Motor neuron (in vitro differentiated cells): ENCODE data around the gene CDK5. TPM values are rescaled to one million over a fixed set of nuclear protein-coding genes. Genes with fewer than 3 reads are reported as not detected.
"Not testable (repeated sequence)": the region's sequence is repeated elsewhere in the genome, so short reads cannot be mapped to it uniquely, and the experiment has no call there.

Source experiments
- ATAC-seq, 8 experiments: fragments of 200-7000 bp; cut with Tn5 transposase; replicated peaks in 6 of 8; 2 replicates each; pipeline ENCODE4 v1.8.0; 2021; ENCODE audit warnings: mild to moderate bottlenecking in 8 of 8, moderate library complexity in 8 of 8
- H3K27ac ChIP-seq, 2 donors: fragments of 250-450 bp; sonication (Bioruptor Pico); 2 replicates each; pipeline ENCODE4 v1.9.0; 2021; ENCODE audit warnings: antibody characterized with exemption in 2 of 2, mild to moderate bottlenecking in 2 of 2, moderate library complexity in 1 of 2
- H3K4me1 ChIP-seq, 2 donors: fragments of 250-450 bp; sonication (Bioruptor Pico); replicated peaks in 1 of 2; 2 replicates each; pipeline ENCODE4 v1.6.1; 2021; ENCODE audit warnings: antibody characterized with exemption in 2 of 2, mild to moderate bottlenecking in 2 of 2, moderate library complexity in 1 of 2
- H3K4me3 ChIP-seq, 5 donors: fragments of 250-450 bp; sonication (Bioruptor Pico); 2 replicates each; pipeline ENCODE4 v1.9.0; 2021; ENCODE audit warnings: antibody characterized with exemption in 5 of 5, mild to moderate bottlenecking in 5 of 5, moderate library complexity in 4 of 5
- WGBS, 10 experiments: fragments of 450-650 bp; shearing (Covaris generic); methylation state at CpG; one replicate each; pipeline ENCODE4 v1.0.0; 2022; 5-methylcytosine and 5-hydroxymethylcytosine counted together
- in situ Hi-C, 9 experiments: fragments of 400-800 bp; cut with MboI; loops; one replicate each; pipeline ENCODE4 v1.15.0; 2021; ENCODE audit warnings: low sequenced_read_pairs in 9 of 9, low pct_unique_long_range_greater_than_20kb in 2 of 9; ENCODE audit not compliant: unreplicated experiment in 9 of 9
- total RNA-seq, 8 experiments: library from RNA; unstranded; fragments of 300-600 nt; gene quantifications; 2 replicates each; pipeline versions ENCODE4 v1.2.3 to v1.2.4, GENCODE V29; 2022

CDK5 gene
- total RNA-seq, 8 experiments from 2014 or later = 18.7 to 28.6 (median 22.3) TPM

- 54 to 100% (median 87%) methylated on average over 1 to 4 of the region's 6 CpGs; no CpG with 5 or more reads in 2 of the 10 experiments for WGBS, 10 experiments
- no peak for ATAC-seq
- in situ Hi-C loops = no loop called here
- peak overlapping the region in 1 of 5 donors; percentile 54 for H3K4me3 ChIP-seq
- peaks cover 23 to 24% of the 10 kb centered on the region in 2 donors for H3K4me1 ChIP-seq
- H3K27ac ChIP-seq = no peak overlapping the region
Measured at GRCh38 chr7:151056283-151056665, 1.4 kb downstream of the CDK5 start.

- no peak overlapping the region for H3K4me3 ChIP-seq
- H3K27ac ChIP-seq = no peak overlapping the region
- H3K4me1 ChIP-seq = peaks cover 9 to 11% of the 10 kb centered on the region in 2 donors
- no peak for ATAC-seq
- in situ Hi-C loops = no loop called here
- WGBS, 10 experiments = 58 to 96% methylated on average over 2 to 4 of the region's 8 CpGs; no CpG with 5 or more reads in 8 of the 10 experiments
Measured at GRCh38 chr7:151053751-151054150, 3.9 kb downstream of the CDK5 start.

- H3K4me1 ChIP-seq = peaks cover 5 to 7% of the 10 kb centered on the region in 2 donors
- in situ Hi-C loops = no loop called here
- H3K27ac ChIP-seq = no peak overlapping the region
- WGBS, 10 experiments = 75 to 100% (median 80%) methylated on average over 1 to 4 of the region's 4 CpGs; no CpG with 5 or more reads in 7 of the 10 experiments
- ATAC-seq = no peak
- H3K4me3 ChIP-seq = no peak overlapping the region
Measured at GRCh38 chr7:151053096-151053495, 4.6 kb downstream of the CDK5 start.

- Histone ChIP-seq H3K4me1 (no peaks in the 10 kb centered on the region), H3K4me3 (peak overlapping the region in 2 of 5 donors; percentile 13 to 16), H3K27ac (no peak overlapping the region)
- in situ Hi-C loops = no loop called here
- WGBS, 10 experiments = 7% methylated on average over 8 of the region's 50 CpGs; no CpG with 5 or more reads in 9 of the 10 experiments
- peak; percentile 60 to 88 (median 80) for ATAC-seq
Measured at GRCh38 chr7:151051108-151051507, 6.6 kb downstream of the CDK5 start.

GRCh38 chr7:151048911-151049463, 8.7 kb downstream of the CDK5 start:
- no peak overlapping the region for H3K27ac ChIP-seq
- in situ Hi-C loops = no loop called here
- WGBS, 10 experiments = 85% methylated on average over 4 of the region's 38 CpGs; no CpG with 5 or more reads in 9 of the 10 experiments
- no peaks in the 10 kb centered on the region for H3K4me1 ChIP-seq
- ATAC-seq = no peak
- H3K4me3 ChIP-seq = no peak overlapping the region

- WGBS, 10 experiments = 48 to 93% (median 74%) methylated on average over 1 to 4 of the region's 22 CpGs; no CpG with 5 or more reads in 4 of the 10 experiments
Measured at GRCh38 chr7:151047976-151048815, 9.5 kb downstream of the CDK5 start, which contains the start of gene ASIC3. ASIC3 (plus strand) TSS chr7:151048531; CDS start chr7:151048886, 355 bp downstream.

GRCh38 chr7:151046603-151047573, 10.8 kb downstream of the CDK5 start:
- peak in 6 of 8 experiments; percentile 35 to 67 (median 46) for ATAC-seq
- 18 to 93% (median 53%) methylated on average over 1 to 9 of the region's 14 CpGs; no CpG with 5 or more reads in 2 of the 10 experiments for WGBS, 10 experiments
- Histone ChIP-seq H3K4me1 (no peaks in the 10 kb centered on the region), H3K4me3 (no peak overlapping the region), H3K27ac (no peak overlapping the region)
- in situ Hi-C loops = no loop called here

More at GRCh38 chr7:151047976-151048815, 9.5 kb downstream of the CDK5 start, which contains the start of gene ASIC3:
- in situ Hi-C loops = no loop called here
- Histone ChIP-seq H3K4me1 (no peaks in the 10 kb centered on the region), H3K4me3 (no peak within 1 kb of the TSS), H3K27ac (no peak within 1 kb of the TSS)
- ATAC-seq = no peak

GRCh38 chr7:151045967-151046366, 11.7 kb downstream of the CDK5 start:
- Histone ChIP-seq H3K4me3 (no peak overlapping the region), H3K4me1 (no peaks in the 10 kb centered on the region), H3K27ac (no peak overlapping the region)
- in situ Hi-C loops = no loop called here
- 72 to 90% methylated on average over 2 to 4 of the region's 9 CpGs; no CpG with 5 or more reads in 8 of the 10 experiments for WGBS, 10 experiments
- ATAC-seq = no peak

GRCh38 chr7:151045262-151045661, 12.4 kb downstream of the CDK5 start:
- in situ Hi-C loops = no loop called here
- 60 to 100% (median 92%) methylated on average over 1 to 2 of the region's 11 CpGs; no CpG with 5 or more reads in 7 of the 10 experiments for WGBS, 10 experiments
- Histone ChIP-seq H3K4me3 (no peak overlapping the region), H3K27ac (no peak overlapping the region), H3K4me1 (no peaks in the 10 kb centered on the region)
- peak in 2 of 8 experiments; percentile 12 to 18 for ATAC-seq

GRCh38 chr7:151043959-151044358, 13.7 kb downstream of the CDK5 start:
- Histone ChIP-seq H3K4me1 (peaks cover 0 to 8% of the 10 kb centered on the region in 2 donors), H3K27ac (no peak overlapping the region), H3K4me3 (no peak overlapping the region)
- in situ Hi-C loops = no loop called here
- 80 to 100% (median 91%) methylated on average over 1 to 11 of the region's 20 CpGs; no CpG with 5 or more reads in 5 of the 10 experiments for WGBS, 10 experiments
- no peak for ATAC-seq

- H3K4me3 ChIP-seq, in situ Hi-C loops, H3K27ac ChIP-seq, ATAC-seq: not testable (repeated sequence)
- WGBS, 10 experiments = no CpG with 5 or more reads among the region's 10 CpGs
- H3K4me1 ChIP-seq = peaks cover 0 to 13% of the 10 kb centered on the region in 2 donors
Measured at GRCh38 chr7:151043449-151043848, 14.2 kb downstream of the CDK5 start.

- ATAC-seq = no peak
- H3K27ac ChIP-seq = no peak overlapping the region
- WGBS, 10 experiments = 80 to 100% (median 87%) methylated on average over 1 to 9 of the region's 30 CpGs; no CpG with 5 or more reads in 5 of the 10 experiments
- in situ Hi-C loops = no loop called here
- H3K4me1 ChIP-seq = peaks cover 0 to 13% of the 10 kb centered on the region in 2 donors
- H3K4me3 ChIP-seq = no peak overlapping the region
Measured at GRCh38 chr7:151040616-151041375, 16.9 kb downstream of the CDK5 start.
